CD4-positive, alpha-beta T cell treated with Interleukin-15 for 1 hour (primary cell): ENCODE data around the gene BCAS1.
"Not testable (repeated sequence)": the region's sequence is repeated elsewhere in the genome, so short reads cannot be mapped to it uniquely, and the experiment has no call there.

ENCODE experiments used
- DNase-seq: peaks from one replicate; pipeline ENCODE4 v3.0.0-alpha.2; 2020

The BCAS1 gene

GRCh38 chr20:53982624-53983023 lies 87.8 kb downstream of the BCAS1 start:
- DNase-seq: no peak

- no peak for DNase-seq
Measured at GRCh38 chr20:53981752-53982437, 88.5 kb downstream of the BCAS1 start.

GRCh38 chr20:53981130-53981529 lies 89.3 kb downstream of the BCAS1 start:
- no peak for DNase-seq

GRCh38 chr20:53980031-53980465 lies 90.3 kb downstream of the BCAS1 start:
- DNase-seq: no peak

- DNase-seq: no peak
Measured at GRCh38 chr20:53978497-53978896, 91.9 kb downstream of the BCAS1 start.

GRCh38 chr20:53977391-53977790 lies 93.0 kb downstream of the BCAS1 start:
- no peak for DNase-seq

GRCh38 chr20:53975761-53976160 lies 94.6 kb downstream of the BCAS1 start:
- DNase-seq: no peak

GRCh38 chr20:53974785-53975555 lies 95.4 kb downstream of the BCAS1 start:
- no peak for DNase-seq

- not testable (repeated sequence) for DNase-seq
Measured at GRCh38 chr20:53973882-53974281, 96.5 kb downstream of the BCAS1 start.

GRCh38 chr20:53972179-53972578 lies 98.2 kb downstream of the BCAS1 start:
- DNase-seq: no peak

GRCh38 chr20:53971096-53971683 lies 99.2 kb downstream of the BCAS1 start:
- no peak for DNase-seq

- no peak for DNase-seq
Measured at GRCh38 chr20:53970232-53970631, 100.2 kb downstream of the BCAS1 start.

- no peak for DNase-seq
Measured at GRCh38 chr20:53967527-53967926, 102.9 kb downstream of the BCAS1 start.

- no peak for DNase-seq
Measured at GRCh38 chr20:53966774-53967398, 103.5 kb downstream of the BCAS1 start.

GRCh38 chr20:53964501-53965253 lies 105.7 kb downstream of the BCAS1 start:
- DNase-seq: no peak

GRCh38 chr20:53964067-53964466 lies 106.3 kb downstream of the BCAS1 start:
- no peak for DNase-seq

GRCh38 chr20:53963635-53964034 lies 106.8 kb downstream of the BCAS1 start:
- DNase-seq: no peak

- no peak for DNase-seq
Measured at GRCh38 chr20:53962388-53962787, 108.0 kb downstream of the BCAS1 start.

- no peak for DNase-seq
Measured at GRCh38 chr20:53961527-53961926, 108.9 kb downstream of the BCAS1 start.

- no peak for DNase-seq
Measured at GRCh38 chr20:53960579-53961272, 109.7 kb downstream of the BCAS1 start.

- no peak for DNase-seq
Measured at GRCh38 chr20:53959911-53960578, 110.3 kb downstream of the BCAS1 start.

- no peak for DNase-seq
Measured at GRCh38 chr20:53958260-53958659, 112.1 kb downstream of the BCAS1 start.
